ENCODE data around the gene CHMP4A. TPM values are rescaled to one million over a fixed set of nuclear protein-coding genes. Genes with fewer than 3 reads are reported as not detected.

CHMP4A gene
- total RNA-seq, 4 donors from 2014 or later: 54.1 to 114 (median 82.3) TPM

GRCh38 chr14:24228902-24229301, 15.6 kb upstream of the CHMP4A start:
- TF ChIP-seq, protein P1, sequence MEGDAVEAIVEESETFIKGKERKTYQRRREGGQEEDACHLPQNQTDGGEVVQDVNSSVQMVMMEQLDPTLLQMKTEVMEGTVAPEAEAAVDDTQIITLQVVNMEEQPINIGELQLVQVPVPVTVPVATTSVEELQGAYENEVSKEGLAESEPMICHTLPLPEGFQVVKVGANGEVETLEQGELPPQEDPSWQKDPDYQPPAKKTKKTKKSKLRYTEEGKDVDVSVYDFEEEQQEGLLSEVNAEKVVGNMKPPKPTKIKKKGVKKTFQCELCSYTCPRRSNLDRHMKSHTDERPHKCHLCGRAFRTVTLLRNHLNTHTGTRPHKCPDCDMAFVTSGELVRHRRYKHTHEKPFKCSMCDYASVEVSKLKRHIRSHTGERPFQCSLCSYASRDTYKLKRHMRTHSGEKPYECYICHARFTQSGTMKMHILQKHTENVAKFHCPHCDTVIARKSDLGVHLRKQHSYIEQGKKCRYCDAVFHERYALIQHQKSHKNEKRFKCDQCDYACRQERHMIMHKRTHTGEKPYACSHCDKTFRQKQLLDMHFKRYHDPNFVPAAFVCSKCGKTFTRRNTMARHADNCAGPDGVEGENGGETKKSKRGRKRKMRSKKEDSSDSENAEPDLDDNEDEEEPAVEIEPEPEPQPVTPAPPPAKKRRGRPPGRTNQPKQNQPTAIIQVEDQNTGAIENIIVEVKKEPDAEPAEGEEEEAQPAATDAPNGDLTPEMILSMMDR (IDR thresholded peaks at IDR 0.05; ENCODE audit: low read depth): no peak

GRCh38 chr14:24226473-24226872, 13.2 kb upstream of the CHMP4A start:
- TF ChIP-seq, protein P1 (IDR thresholded peaks at IDR 0.05; ENCODE audit: low read depth): no peak

DNA sequence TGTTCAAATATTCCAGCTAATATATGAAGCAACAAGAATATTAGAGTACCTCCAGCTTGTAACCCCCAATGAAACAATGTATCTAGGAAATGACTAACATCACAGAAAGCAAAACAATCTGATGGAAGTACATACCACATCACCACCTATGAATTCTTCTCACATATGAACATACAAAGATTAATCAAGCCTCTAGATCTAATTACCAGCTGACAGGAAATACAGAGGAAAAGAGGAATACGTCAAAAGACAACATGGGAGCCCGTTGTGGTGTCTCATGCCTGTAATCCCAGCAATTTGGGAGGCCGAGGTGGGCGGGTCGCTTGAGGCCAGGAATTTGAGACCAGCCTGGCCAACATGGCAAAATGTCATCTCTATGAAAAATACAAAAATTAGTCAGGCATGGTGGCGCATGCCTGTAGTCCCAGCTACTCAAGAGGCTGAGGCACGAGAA, 11.4 kb upstream of the CHMP4A start:
- TF ChIP-seq, protein P1 (IDR thresholded peaks at IDR 0.05; ENCODE audit: low read depth): no peak

DNA sequence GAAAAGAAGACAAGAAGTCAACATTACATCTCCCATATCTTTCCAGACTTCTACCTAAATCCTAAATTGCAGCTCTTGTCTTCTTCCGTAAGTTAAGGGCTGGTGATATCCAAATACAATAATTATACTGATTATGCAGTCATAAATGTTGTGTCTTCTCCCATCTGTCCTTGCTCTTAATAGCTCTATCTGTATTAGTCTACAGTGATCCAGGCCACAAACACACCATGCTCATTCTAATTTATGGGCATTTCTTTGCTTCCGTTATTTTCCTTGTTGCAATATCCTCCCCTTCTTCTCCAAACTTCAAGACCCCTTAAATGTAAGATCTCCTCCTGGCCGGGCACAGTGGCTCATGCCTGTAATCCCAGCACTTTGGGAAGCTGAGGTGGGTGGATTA, 6.2 kb upstream of the CHMP4A start:
- TF ChIP-seq, protein P1 (IDR thresholded peaks at IDR 0.05; ENCODE audit: low read depth): no peak

DNA sequence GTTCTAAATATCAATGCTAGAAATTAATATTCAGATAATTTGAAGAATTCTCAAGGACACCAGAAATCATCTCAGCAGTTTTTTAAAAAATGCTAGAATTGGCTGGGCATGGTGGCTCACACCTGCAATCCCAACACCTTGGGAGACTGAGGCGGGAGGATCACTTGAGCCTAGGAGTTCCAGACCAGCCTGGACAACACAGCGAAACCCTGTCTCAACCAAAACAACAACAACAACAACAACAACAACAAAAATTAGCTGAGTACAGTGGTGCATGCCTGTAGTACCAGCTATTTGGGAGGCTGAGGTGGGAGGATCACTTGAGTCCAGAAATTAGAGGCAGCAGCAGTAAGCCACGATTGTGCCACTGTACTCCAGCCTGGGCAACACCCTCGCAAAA, 5.8 kb upstream of the CHMP4A start:
- TF ChIP-seq, protein P1 (IDR thresholded peaks at IDR 0.05; ENCODE audit: low read depth): no peak

DNA sequence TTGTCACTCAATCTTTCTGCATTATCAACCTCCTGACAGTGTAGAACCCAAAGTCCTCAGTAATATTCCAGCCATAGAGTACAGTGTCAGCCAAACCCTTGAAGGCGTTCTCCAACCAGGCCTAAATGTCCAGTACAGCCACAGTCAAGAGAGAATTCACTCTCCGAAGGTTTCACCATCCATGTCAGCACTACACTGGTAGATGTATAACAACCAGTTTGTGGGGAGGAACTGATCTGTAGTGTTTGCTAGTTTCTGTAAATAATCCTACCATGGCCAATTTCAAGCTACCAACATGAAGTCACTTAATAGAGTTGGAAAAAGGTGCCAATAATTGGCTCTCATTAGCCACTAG, 3.0 kb upstream of the CHMP4A start:
- TF ChIP-seq, protein P1 (IDR thresholded peaks at IDR 0.05; ENCODE audit: low read depth): no peak

DNA sequence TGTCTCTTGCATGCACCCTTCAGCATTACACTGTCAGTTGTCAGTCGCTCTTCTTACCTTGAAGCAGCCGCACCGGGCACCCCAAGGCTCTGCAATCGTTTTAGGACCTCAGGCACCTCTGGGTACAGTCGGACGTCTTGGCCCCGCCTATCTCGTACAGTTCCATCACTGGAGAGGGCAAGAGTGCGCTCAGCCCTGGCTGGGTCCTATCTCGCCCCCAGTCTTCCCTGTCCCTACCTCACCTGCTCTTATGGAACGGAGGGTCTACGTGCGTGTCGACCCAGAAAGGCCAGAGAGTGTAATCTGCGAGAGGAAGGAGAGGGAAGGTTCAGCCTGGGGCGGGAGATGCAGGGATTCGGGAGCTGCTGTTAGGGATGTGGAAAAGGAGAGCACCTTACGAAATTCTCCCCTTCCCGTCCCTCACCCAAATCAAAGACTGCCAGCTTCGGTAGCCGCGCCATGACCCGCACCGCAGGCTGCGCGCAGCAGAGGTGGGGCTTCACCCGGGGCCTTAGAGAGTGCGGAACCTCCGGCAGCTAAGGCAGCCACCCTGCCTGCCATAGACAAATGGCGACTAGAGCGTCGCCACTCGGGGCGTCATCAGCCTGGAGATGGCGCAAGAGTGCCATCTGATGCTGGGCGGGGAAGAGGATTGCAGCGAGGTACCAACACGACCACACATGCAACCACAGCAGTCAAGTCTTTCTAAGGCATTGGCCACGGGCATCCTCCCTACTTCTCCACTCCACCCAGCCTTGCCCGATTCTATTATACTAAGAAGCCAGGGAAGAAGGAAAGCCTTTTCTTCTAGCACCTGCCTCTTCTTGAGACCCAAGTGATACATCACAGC, 2.4 kb upstream of the CHMP4A start, which contains the start of gene MDP1:
MDP1 (minus strand) TSS at position 572 of the 850 bp plus-strand sequence; CDS start at position 461, 111 bp downstream.
- TF ChIP-seq, protein P1 (IDR thresholded peaks at IDR 0.05; ENCODE audit: low read depth): no peak

All from subcutaneous adipose tissue (tissue), 4 donors.